Dermis microvascular lymphatic vessel endothelial cell (primary cell): Measurements from ENCODE around the gene ZNF512. TPM values are rescaled to one million over a fixed set of nuclear protein-coding genes. Genes with fewer than 3 reads are reported as not detected.

Experiments used
- total RNA-seq: library from RNA; depleted of rRNA; stranded (reverse); fragments of >200 nt; gene quantifications from 2 replicates; pipeline ENCODE4 v1.2.1, GENCODE V29; 2014

Gene ZNF512
- total RNA-seq, 1 donor from 2014 or later, result 10.0 TPM

Other genes starting within 250 kb of the ZNF512 start
- gene GTF3C2, start 226.3 kb upstream of the ZNF512 start, total RNA-seq, result 18.0 and 25.5 TPM in 2 replicates
- 25.7 and 26.2 TPM in 2 replicates for gene EIF2B4, start 212.7 kb upstream of the ZNF512 start, total RNA-seq
- 109 and 164 TPM in 2 replicates for gene SNX17, start 212.4 kb upstream of the ZNF512 start, total RNA-seq
- gene ZNF513, start 202.3 kb upstream of the ZNF512 start, total RNA-seq, result 4.6 and 8.7 TPM in 2 replicates
- gene PPM1G, start 173.5 kb upstream of the ZNF512 start, total RNA-seq, result 88.5 and 101 TPM in 2 replicates
- 91.0 and 106 TPM in 2 replicates for gene NRBP1, start 154.4 kb upstream of the ZNF512 start, total RNA-seq
- gene KRTCAP3, start 140.7 kb upstream of the ZNF512 start, total RNA-seq, result 0.13 and 0.38 TPM in 2 replicates
- gene IFT172, start 93.3 kb upstream of the ZNF512 start, total RNA-seq, result 10.2 and 11.0 TPM in 2 replicates
- 10.0 and 16.4 TPM in 2 replicates for gene FNDC4, start 87.8 kb upstream of the ZNF512 start, total RNA-seq
- 0.13 TPM in 1 of 2 replicates, not detected in the other for gene GCKR, start 86.2 kb upstream of the ZNF512 start, total RNA-seq
- 1.0 and 1.3 TPM in 2 replicates for gene CCDC121, start 46.0 kb downstream of the ZNF512 start, total RNA-seq
- gene GPN1, start 46.0 kb downstream of the ZNF512 start, total RNA-seq, result 32.1 TPM in 2 replicates
- 10.0 and 13.7 TPM in 2 replicates for gene SUPT7L, start 80.6 kb downstream of the ZNF512 start, total RNA-seq
- gene SLC4A1AP, start 80.8 kb downstream of the ZNF512 start, total RNA-seq, result 17.4 and 17.8 TPM in 2 replicates
- gene MRPL33, start 188.7 kb downstream of the ZNF512 start, total RNA-seq, result 38.6 and 56.4 TPM in 2 replicates